Gastrocnemius medialis (tissue), 4 donors: ENCODE data around the gene USH2A. TPM values are rescaled to one million over a fixed set of nuclear protein-coding genes. Genes with fewer than 3 reads are reported as not detected.

Source experiments
- ATAC-seq, 2 donors: fragments of 150-250 bp; one replicate each; pipeline ENCODE4 v1.9.1; 2016
- DNase-seq, 2 donors: peaks; one replicate each; pipeline ENCODE4 v3.0.0-alpha.2; 2019
- H3K27ac ChIP-seq, 4 donors: fragments of 200-600 bp; sonication (generic); 1 replicate in 1 of 4; 2 replicates in 3 of 4; pipeline ENCODE4 v1.5.1; 2016 to 2018; ENCODE audit warnings: mild to moderate bottlenecking in 2 of 4, moderate library complexity in 1 of 4
- H3K27me3 ChIP-seq, 3 donors: fragments of 200-600 bp; sonication (generic) in 2 of 3; 1 replicate in 1 of 3; 2 replicates in 2 of 3; pipeline versions ENCODE4 v1.5.1 to v1.6.0; 2016 to 2019; ENCODE audit warnings: mild to moderate bottlenecking in 1 of 3, moderate library complexity in 1 of 3
- H3K36me3 ChIP-seq, 2 donors: fragments of 200-600 bp; sonication (generic) in 1 of 2; one replicate each; pipeline ENCODE4 v1.5.1; 2017 to 2018
- H3K4me1 ChIP-seq, 2 donors: fragments of 200-600 bp; sonication (generic) in 1 of 2; one replicate each; pipeline ENCODE4 v1.5.1; 2016 to 2017; ENCODE audit warnings: mild to moderate bottlenecking in 2 of 2
- H3K4me3 ChIP-seq, 4 donors: fragments of 200-600 bp; sonication (generic) in 3 of 4; 1 replicate in 1 of 4; 2 replicates in 3 of 4; pipeline ENCODE4 v1.5.1; 2016 to 2019; ENCODE audit warnings: mild to moderate bottlenecking in 2 of 4
- H3K9me3 ChIP-seq, 3 donors: fragments of 200-600 bp; sonication (generic) in 2 of 3; 1 replicate in 1 of 3; 2 replicates in 2 of 3; pipeline ENCODE4 v1.5.1; 2016 to 2019
- POLR2A ChIP-seq, 2 donors: fragments of 450-650 bp; IDR thresholded peaks; one replicate each; pipeline ENCODE4 v1.6.1; 2017; ENCODE audit warnings: antibody characterized with exemption in 2 of 2, mild to moderate bottlenecking in 2 of 2, moderate library complexity in 2 of 2
- in situ Hi-C, 4 donors: fragments of 200-750 bp; cut with MboI; loops; one replicate each; pipeline versions ENCODE4 v1.15.0 to v1.8.0; 2017; ENCODE audit warnings: low sequenced_read_pairs in 4 of 4
- intact Hi-C: fragments of 100-400 bp; cut with DNase I; formaldehyde crosslinking; loops from one replicate; pipeline ENCODE4 v1.15.1; 2023; ENCODE audit warnings: low total_unique reads
- total RNA-seq, 4 donors: library from RNA; depleted of rRNA; stranded (reverse); fragments of >200 nt; gene quantifications; one replicate each; pipeline versions ENCODE4 v1.1.0 to v1.2.3, GENCODE V29; 2016
- TF ChIP-seq, protein P1 (sequence below), 5 experiments: fragments of 450-650 bp in 3 of 5; fragments of 200-600 bp in 2 of 5; sonication (generic) in 2 of 5; IDR thresholded peaks in 4 of 5; conservative IDR thresholded peaks in 1 of 5; 1 replicate in 4 of 5; 2 replicates in 1 of 5; pipeline ENCODE4 v1.5.1; 2016 to 2019; ENCODE audit warnings: antibody characterized with exemption in 5 of 5, mild to moderate bottlenecking in 3 of 5, moderate library complexity in 3 of 5

The USH2A gene
- total RNA-seq, 4 donors from 2014 or later, result 0.02 TPM; not detected in 3

DNA sequence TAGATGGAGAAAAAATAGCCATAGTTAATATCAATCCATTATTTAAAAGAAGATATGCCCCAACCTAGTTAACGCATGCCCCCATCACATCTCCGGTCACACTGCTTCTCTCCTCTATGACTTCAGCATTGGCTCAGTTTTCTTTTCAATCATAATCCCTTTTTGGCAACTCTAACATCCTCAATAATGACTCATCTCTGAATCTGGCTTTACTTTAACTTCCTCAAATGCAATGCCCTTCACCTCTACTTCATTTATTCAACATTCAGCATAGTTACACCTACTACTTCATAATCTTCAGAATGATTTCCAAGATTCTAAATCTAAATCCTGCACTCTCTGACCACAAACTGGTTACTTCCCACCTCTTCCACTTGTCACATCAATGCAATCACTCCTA, 417.3 kb downstream of the USH2A start:
- Histone ChIP-seq H3K27ac (no peak overlapping the region), H3K4me1 (no peaks in the 10 kb centered on the region), H3K9me3 (no peaks in the 10 kb centered on the region), H3K36me3 (no peaks in the 10 kb centered on the region), H3K27me3 (no peaks in the 10 kb centered on the region), H3K4me3 (no peak overlapping the region)
- no peak for DNase-seq
- TF ChIP-seq, protein P1, sequence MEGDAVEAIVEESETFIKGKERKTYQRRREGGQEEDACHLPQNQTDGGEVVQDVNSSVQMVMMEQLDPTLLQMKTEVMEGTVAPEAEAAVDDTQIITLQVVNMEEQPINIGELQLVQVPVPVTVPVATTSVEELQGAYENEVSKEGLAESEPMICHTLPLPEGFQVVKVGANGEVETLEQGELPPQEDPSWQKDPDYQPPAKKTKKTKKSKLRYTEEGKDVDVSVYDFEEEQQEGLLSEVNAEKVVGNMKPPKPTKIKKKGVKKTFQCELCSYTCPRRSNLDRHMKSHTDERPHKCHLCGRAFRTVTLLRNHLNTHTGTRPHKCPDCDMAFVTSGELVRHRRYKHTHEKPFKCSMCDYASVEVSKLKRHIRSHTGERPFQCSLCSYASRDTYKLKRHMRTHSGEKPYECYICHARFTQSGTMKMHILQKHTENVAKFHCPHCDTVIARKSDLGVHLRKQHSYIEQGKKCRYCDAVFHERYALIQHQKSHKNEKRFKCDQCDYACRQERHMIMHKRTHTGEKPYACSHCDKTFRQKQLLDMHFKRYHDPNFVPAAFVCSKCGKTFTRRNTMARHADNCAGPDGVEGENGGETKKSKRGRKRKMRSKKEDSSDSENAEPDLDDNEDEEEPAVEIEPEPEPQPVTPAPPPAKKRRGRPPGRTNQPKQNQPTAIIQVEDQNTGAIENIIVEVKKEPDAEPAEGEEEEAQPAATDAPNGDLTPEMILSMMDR (IDR thresholded peaks at IDR 0.05 in 4 of 5, conservative IDR thresholded peaks at IDR 0.05 in 1 of 5), result no peak
- no peak for TF ChIP-seq POLR2A (IDR thresholded peaks at IDR 0.05)
- in situ Hi-C loops (no loop called here), intact Hi-C loops (no loop called here)
- no peak for ATAC-seq

DNA sequence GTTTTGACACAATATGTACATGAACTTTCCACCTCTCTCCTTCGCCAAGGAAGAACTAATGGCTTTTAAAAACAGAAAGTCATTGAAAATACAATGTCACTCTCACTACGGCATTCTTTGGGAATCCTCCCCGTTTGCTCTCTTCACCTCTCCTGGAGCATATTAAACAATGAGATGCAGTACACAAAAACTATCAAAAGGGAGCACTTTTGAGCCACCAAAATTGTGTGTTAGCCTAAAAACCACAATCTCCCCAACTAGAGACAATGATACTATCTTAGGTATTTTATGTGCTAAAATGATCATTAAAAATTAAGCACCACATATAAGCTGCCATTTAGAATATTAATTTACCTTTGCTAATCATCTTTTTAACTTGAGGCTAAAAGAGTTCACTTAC, 430.6 kb downstream of the USH2A start:
- H3K9me3 ChIP-seq, result no peaks in the 10 kb centered on the region
- DNase-seq (no peak), ATAC-seq (no peak)
- no peaks in the 10 kb centered on the region for H3K4me1 ChIP-seq
- H3K4me3 ChIP-seq, result no peak overlapping the region
- TF ChIP-seq, protein P1 (IDR thresholded peaks at IDR 0.05 in 4 of 5, conservative IDR thresholded peaks at IDR 0.05 in 1 of 5), result no peak
- TF ChIP-seq POLR2A (IDR thresholded peaks at IDR 0.05), result no peak
- in situ Hi-C loops, result no loop called here
- no peaks in the 10 kb centered on the region for H3K27me3 ChIP-seq
- no peak overlapping the region for H3K27ac ChIP-seq
- H3K36me3 ChIP-seq, result no peaks in the 10 kb centered on the region
- intact Hi-C loops, result no loop called here

DNA sequence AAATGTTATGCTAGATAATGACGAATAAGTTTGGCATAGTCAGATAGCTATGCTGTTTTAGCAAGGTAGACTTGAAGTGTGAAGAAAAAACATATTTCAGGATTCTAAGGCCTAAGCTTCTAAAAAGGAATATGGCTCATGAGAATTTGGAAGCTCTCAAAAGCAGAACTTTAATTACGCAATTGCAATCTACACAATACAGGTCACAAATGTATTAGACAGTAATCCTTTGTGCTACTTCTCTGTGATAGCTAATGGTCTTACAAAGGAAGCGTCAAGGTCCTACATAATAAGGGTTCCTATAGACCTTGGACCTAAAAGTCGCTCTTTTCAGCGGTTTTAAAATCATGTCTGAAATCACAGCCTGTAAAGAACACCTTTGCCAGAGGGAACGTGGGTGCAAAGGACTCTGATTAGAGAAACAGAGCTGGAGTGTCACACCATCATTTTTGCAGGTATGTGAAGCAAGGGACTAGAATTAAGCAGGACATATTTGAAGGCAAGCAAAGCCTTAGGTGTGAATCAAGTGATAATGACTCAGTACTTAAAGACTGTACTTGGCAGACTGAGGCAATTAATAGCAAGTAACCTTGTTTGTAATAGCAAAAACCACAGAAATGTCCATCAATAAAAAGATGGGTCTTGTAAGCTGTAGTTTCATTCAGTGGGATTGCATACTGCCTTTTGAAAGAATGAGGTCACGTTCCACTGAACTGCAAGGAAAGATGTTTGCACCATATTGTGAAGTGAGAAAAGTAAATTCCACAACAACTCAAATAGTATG, 436.0 kb downstream of the USH2A start:
- intact Hi-C loops, result no loop called here
- no peak for DNase-seq
- in situ Hi-C loops, result no loop called here
- ATAC-seq, result no peak
- H3K27ac ChIP-seq, result no peak overlapping the region
- no peaks in the 10 kb centered on the region for H3K27me3 ChIP-seq
- no peak overlapping the region for H3K4me3 ChIP-seq
- TF ChIP-seq POLR2A (IDR thresholded peaks at IDR 0.05), result no peak
- TF ChIP-seq, protein P1 (IDR thresholded peaks at IDR 0.05 in 4 of 5, conservative IDR thresholded peaks at IDR 0.05 in 1 of 5), result no peak
- no peaks in the 10 kb centered on the region for H3K4me1 ChIP-seq
- H3K36me3 ChIP-seq, result no peaks in the 10 kb centered on the region
- no peaks in the 10 kb centered on the region for H3K9me3 ChIP-seq

DNA sequence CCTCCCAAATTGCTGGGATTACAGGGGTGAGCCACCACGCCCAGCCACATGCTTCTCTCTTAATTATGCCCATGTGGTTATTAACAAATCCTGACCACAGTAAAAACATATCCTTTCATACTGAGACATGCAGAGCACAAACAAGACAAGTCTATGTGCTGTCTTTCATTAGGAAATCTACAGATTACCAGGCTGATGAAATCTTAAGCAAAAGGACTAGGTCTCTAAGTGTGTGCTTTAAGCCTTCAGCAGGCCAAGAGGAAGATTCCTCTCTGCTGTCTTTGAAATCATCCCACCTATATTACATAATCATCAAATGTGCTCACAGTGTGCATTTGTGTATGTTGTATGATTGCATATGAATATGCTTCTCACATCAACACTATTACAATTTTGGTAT, 436.8 kb downstream of the USH2A start:
- in situ Hi-C loops, result no loop called here
- no peak for ATAC-seq
- no peaks in the 10 kb centered on the region for H3K27me3 ChIP-seq
- no peaks in the 10 kb centered on the region for H3K9me3 ChIP-seq
- no peak overlapping the region for H3K27ac ChIP-seq
- no peak for DNase-seq
- no peaks in the 10 kb centered on the region for H3K4me1 ChIP-seq
- intact Hi-C loops, result no loop called here
- no peaks in the 10 kb centered on the region for H3K36me3 ChIP-seq
- no peak overlapping the region for H3K4me3 ChIP-seq
- no peak for TF ChIP-seq POLR2A (IDR thresholded peaks at IDR 0.05)
- TF ChIP-seq, protein P1 (IDR thresholded peaks at IDR 0.05 in 4 of 5, conservative IDR thresholded peaks at IDR 0.05 in 1 of 5), result no peak

DNA sequence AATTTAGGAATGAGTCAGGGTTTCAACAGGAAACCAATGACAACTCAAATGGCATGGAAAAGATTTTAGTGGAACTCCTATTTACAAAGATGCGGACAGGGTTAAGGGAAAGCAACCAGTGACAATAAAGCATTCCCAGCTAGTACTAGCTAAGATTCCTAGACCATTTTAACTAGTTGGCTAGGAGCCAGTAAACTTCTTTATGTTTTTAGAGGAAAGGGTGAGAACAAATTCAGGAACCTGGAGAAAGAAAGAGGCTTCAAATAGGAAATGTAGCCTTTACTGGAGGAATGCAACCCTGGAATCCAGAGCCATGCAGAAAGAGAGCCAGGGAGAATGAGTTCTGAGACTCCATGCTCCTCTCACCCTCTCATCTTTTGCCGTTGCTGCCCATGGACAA, 439.6 kb downstream of the USH2A start:
- in situ Hi-C loops (no loop called here), intact Hi-C loops (no loop called here)
- DNase-seq, result no peak
- TF ChIP-seq, protein P1 (IDR thresholded peaks at IDR 0.05 in 4 of 5, conservative IDR thresholded peaks at IDR 0.05 in 1 of 5), result no peak
- TF ChIP-seq POLR2A (IDR thresholded peaks at IDR 0.05), result no peak
- Histone ChIP-seq H3K9me3 (no peaks in the 10 kb centered on the region), H3K4me1 (no peaks in the 10 kb centered on the region), H3K27me3 (no peaks in the 10 kb centered on the region), H3K36me3 (no peaks in the 10 kb centered on the region), H3K27ac (no peak overlapping the region), H3K4me3 (no peak overlapping the region)
- ATAC-seq, result no peak
